AG04450 (cell line): ENCODE data around the gene HOXD12. TPM values are rescaled to one million over a fixed set of nuclear protein-coding genes. Genes with fewer than 3 reads are reported as not detected.

ENCODE experiments used
- CTCF ChIA-PET: fragments of 300-600, 350-600 bp; formaldehyde crosslinking; extraction: SDS; loops from one replicate; lab custom pipeline; 2022; ENCODE audit warnings: antibody characterized with exemption, inconsistent platforms; lab: Charles Lee
- POLR2A ChIA-PET: fragments of 350-600 bp; formaldehyde crosslinking; extraction: SDS; loops from one replicate; lab custom pipeline; 2021; ENCODE audit warnings: antibody characterized with exemption, inconsistent platforms; lab: Yijun Ruan, JAX
- DNase-seq: peaks from one replicate; pipeline ENCODE4 v3.0.0-alpha.2; 2011; ENCODE audit warnings: low read depth, low spot score
- H3K27ac ChIP-seq: one replicate; pipeline ENCODE4 v1.5.1; 2012; ENCODE audit warnings: low read depth, low read length, control low read depth
- H3K27me3 ChIP-seq: one replicate; pipeline ENCODE4 v1.6.0; 2012; ENCODE audit warnings: low read length; ENCODE audit not compliant: control insufficient read depth, insufficient read depth
- H3K4me3 ChIP-seq: 2 replicates; pipeline ENCODE4 v1.5.1; 2011; ENCODE audit warnings: mild to moderate bottlenecking, low read depth, low read length, control low read depth
- H3K9me3 ChIP-seq: 2 replicates; pipeline ENCODE4 v1.5.1; 2012; ENCODE audit warnings: low read length; ENCODE audit not compliant: control insufficient read depth, insufficient read depth
- CTCF ChIP-seq: IDR thresholded peaks from 2 replicates; pipeline ENCODE4 v1.5.1; 2011; ENCODE audit warnings: low read depth, low read length, control low read depth, inconsistent platforms
- polyA plus RNA-seq: library from polyadenylated mRNA; depleted of rRNA; stranded (reverse); fragments of >200 nt; gene quantifications from 2 replicates; pipeline ENCODE4 v1.2.3, GENCODE V29; 2011

HOXD12 gene
- polyA plus RNA-seq, 1 experiment = not detected

GRCh38 chr2:176099159-176099727 lies 352 bp upstream of the HOXD12 start:
- no peak for DNase-seq
- Histone ChIP-seq H3K27ac (no peak overlapping the region), H3K9me3 (peaks cover 11% of the 10 kb centered on the region; the same call in 1 of the 2 replicates), H3K4me3 (no peak overlapping the region), H3K27me3 (peaks cover 96% of the 10 kb centered on the region)
- TF ChIP-seq CTCF = no peak
- ChIA-PET CTCF (interaction anchor here (0.6 to 6.3 kb wide), 2 partner anchors 410 to 722 kb away, joined by 3 to 135 read pairs; no protein-coding TSS in a partner anchor), POLR2A (no interaction called here)

DNA sequence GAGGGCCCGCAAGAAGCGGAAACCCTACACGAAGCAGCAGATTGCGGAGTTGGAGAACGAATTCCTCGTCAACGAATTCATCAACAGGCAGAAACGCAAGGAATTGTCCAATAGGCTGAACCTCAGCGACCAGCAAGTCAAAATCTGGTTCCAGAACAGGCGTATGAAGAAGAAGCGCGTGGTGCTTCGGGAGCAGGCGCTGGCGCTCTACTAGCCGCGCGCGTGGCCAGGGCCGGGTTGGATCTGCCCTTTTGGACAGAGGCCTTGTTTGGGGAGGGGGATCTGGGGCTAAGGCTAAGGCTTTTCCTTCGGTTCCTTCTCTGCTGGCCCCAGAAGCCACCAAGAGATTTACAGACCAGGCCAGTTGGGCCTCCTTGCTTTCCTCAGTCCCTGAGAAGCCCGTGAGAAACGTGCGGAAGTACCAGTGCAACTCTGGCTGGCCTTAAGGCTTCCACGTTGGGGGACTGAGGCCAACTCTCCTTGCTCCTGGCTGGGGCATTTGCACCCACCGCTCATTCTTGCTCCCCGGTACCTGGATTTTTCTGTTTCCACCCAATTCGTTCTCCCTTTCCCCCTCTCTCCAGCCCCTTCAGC lies 1.0 kb downstream of the HOXD12 start:
- CTCF ChIA-PET = no interaction called here
- Histone ChIP-seq H3K27ac (no peak overlapping the region), H3K9me3 (peaks cover 15% of the 10 kb centered on the region; the same call in 1 of the 2 replicates), H3K27me3 (peaks cover 96% of the 10 kb centered on the region), H3K4me3 (no peak overlapping the region)
- POLR2A ChIA-PET = no interaction called here
- no peak for TF ChIP-seq CTCF
- DNase-seq = no peak

- ChIA-PET POLR2A (no interaction called here), CTCF (no interaction called here)
- peaks cover 17% of the 10 kb centered on the region; the same call in 1 of the 2 replicates for H3K9me3 ChIP-seq
- no peak for DNase-seq
- H3K4me3 ChIP-seq = no peak overlapping the region
- H3K27me3 ChIP-seq = peaks cover 96% of the 10 kb centered on the region
- no peak for TF ChIP-seq CTCF
- H3K27ac ChIP-seq = no peak overlapping the region
Measured at GRCh38 chr2:176101216-176101830, 1.7 kb downstream of the HOXD12 start.

DNA sequence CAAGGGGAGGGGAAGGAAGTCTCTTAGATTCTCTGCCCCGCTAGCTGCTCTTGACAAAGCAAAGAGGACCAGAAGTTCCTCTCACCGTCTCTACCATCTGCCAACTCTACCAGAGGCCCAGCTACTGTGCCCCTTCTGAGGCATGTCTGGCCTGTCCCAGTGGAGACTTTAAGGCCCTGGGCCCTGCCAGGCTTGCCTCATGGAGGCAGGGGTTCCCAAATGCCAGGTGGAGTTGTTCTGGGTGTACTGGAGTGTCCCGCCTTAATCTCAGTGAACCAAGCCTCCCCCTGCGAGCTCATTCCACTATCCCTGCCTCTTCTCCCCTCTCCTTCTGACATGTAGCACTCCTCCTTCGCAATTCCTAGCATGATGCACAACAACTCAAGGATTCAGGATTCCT lies 2.2 kb downstream of the HOXD12 start:
- no peak for DNase-seq
- H3K4me3 ChIP-seq = no peak overlapping the region
- peaks cover 17% of the 10 kb centered on the region; the same call in 1 of the 2 replicates for H3K9me3 ChIP-seq
- H3K27ac ChIP-seq = no peak overlapping the region
- TF ChIP-seq CTCF = no peak
- peaks cover 95% of the 10 kb centered on the region for H3K27me3 ChIP-seq
- ChIA-PET CTCF (no interaction called here), POLR2A (no interaction called here)
